HepG2 (cell line): ENCODE data around the gene SLC12A3. TPM values are rescaled to one million over a fixed set of nuclear protein-coding genes. Genes with fewer than 3 reads are reported as not detected.

Source experiments
- ATAC-seq: fragments of 200-7000 bp; cut with Tn5 transposase; 3 replicates; pipeline ENCODE4 v1.9.1; 2020; ENCODE audit warnings: mild to moderate bottlenecking, moderate library complexity
- BruUV-seq: library from RNA; stranded (reverse); fragments of 400-500 nt; replicated peaks from 2 replicates; lab custom pipeline; 2021; lab: Mats Ljungman, UMichigan
- CTCF ChIA-PET: fragments of 300-600 bp; formaldehyde crosslinking; extraction: SDS; loops from one replicate; lab custom pipeline; 2021; ENCODE audit warnings: low total read pairs, inconsistent platforms, low intra/inter-chr PET ratio; lab: Yijun Ruan, JAX
- POLR2A ChIA-PET: fragments of 350-600 bp; sonication (Branson Sonifier 250); formaldehyde crosslinking; loops from one replicate; lab custom pipeline; 2020; ENCODE audit warnings: antibody characterized with exemption, inconsistent platforms; lab: Yijun Ruan, JAX
- DNase-seq: peaks from one replicate; pipeline ENCODE4 v3.0.0-alpha.2; 2015; ENCODE audit warnings: low spot score
- FAIRE-seq: peaks from 3 replicates; lab custom pipeline; 2011; peaks lifted over from hg19 to GRCh38; lab: Jason Lieb, UNC
- H2AFZ ChIP-seq: one replicate; pipeline ENCODE4 v1.6.1; 2011; ENCODE audit warnings: low read length, inconsistent platforms
- H3K27ac ChIP-seq: fragments of 300-600 bp; 3 replicates; pipeline ENCODE4 v1.8.0; 2011; ENCODE audit warnings: mixed run types, mild to moderate bottlenecking, mixed read lengths, low read length, inconsistent platforms; ENCODE audit not compliant: insufficient read depth; ENCODE audit errors: extremely low read length
- H3K27me3 ChIP-seq, 2 experiments: fragments of 200-600 bp in 1 of 2; 2 replicates in 1 of 2; 3 replicates in 1 of 2; pipeline versions ENCODE4 v1.6.0 to v1.8.0; 2011; ENCODE audit warnings: low read length in 2 of 2, mild to moderate bottlenecking in 2 of 2, moderate library complexity in 2 of 2, inconsistent platforms in 1 of 2; ENCODE audit not compliant: insufficient read depth in 2 of 2, control insufficient read depth in 1 of 2
- H3K36me3 ChIP-seq, 2 experiments: fragments of 200-600 bp in 1 of 2; replicated peaks in 1 of 2; 2 replicates in 1 of 2; 3 replicates in 1 of 2; pipeline versions ENCODE4 v1.5.1 to v1.8.0; 2011; ENCODE audit warnings: low read length in 2 of 2, inconsistent platforms in 1 of 2; ENCODE audit not compliant: insufficient read depth in 2 of 2, control insufficient read depth in 1 of 2
- H3K4me1 ChIP-seq: 2 replicates; pipeline ENCODE4 v1.5.1; 2012; ENCODE audit warnings: low read length, inconsistent platforms; ENCODE audit not compliant: insufficient read depth
- H3K4me2 ChIP-seq: 2 replicates; pipeline ENCODE4 v1.6.0; 2011; ENCODE audit warnings: low read depth, low read length, inconsistent platforms
- H3K4me3 ChIP-seq, 3 experiments: fragments of 200-600 bp in 1 of 3; sonication (generic), shearing (Covaris generic) in 1 of 3; replicated peaks in 1 of 3; 2 replicates each; pipeline ENCODE4 v1.5.1; 2011 to 2016; ENCODE audit warnings: low read length in 3 of 3, inconsistent platforms in 2 of 3, low read depth in 2 of 3, mild to moderate bottlenecking in 2 of 3, control low read depth in 1 of 3, mixed read lengths in 1 of 3; ENCODE audit not compliant: insufficient read depth in 1 of 3
- H3K79me2 ChIP-seq: one replicate; pipeline ENCODE4 v1.6.1; 2011; ENCODE audit warnings: low read length, inconsistent platforms; ENCODE audit not compliant: insufficient read depth
- H3K9ac ChIP-seq: 2 replicates; pipeline ENCODE4 v1.6.0; 2011; ENCODE audit warnings: mild to moderate bottlenecking, low read depth, low read length, inconsistent platforms; ENCODE audit not compliant: insufficient read depth
- H3K9me3 ChIP-seq: 2 replicates; pipeline ENCODE4 v1.5.1; 2012; ENCODE audit warnings: mild to moderate bottlenecking, low read length
- H4K20me1 ChIP-seq: 2 replicates; pipeline ENCODE4 v1.6.0; 2011; ENCODE audit warnings: inconsistent platforms, mild to moderate bottlenecking, low read length, moderate library complexity; ENCODE audit not compliant: insufficient read depth
- E2F5 ChIP-seq: sonication (generic); formaldehyde crosslinking; conservative IDR thresholded peaks from 2 replicates; pipeline ENCODE4 v1.4.0; 2020; ENCODE audit warnings: missing genetic modification reagents
- HNF1A ChIP-seq, 2 experiments: sonication (generic) in 1 of 2; formaldehyde crosslinking in 1 of 2; IDR thresholded peaks; 2 replicates each; pipeline versions ENCODE4 v1.4.0 to v1.6.1; 2016 to 2020; ENCODE audit warnings: borderline replicate concordance in 1 of 2, low read depth in 1 of 2, mild to moderate bottlenecking in 1 of 2, missing genetic modification reagents in 1 of 2
- MNT ChIP-seq: fragments of 450-650 bp; IDR thresholded peaks from 2 replicates; pipeline ENCODE4 v1.6.1; 2016
- NR2C2 ChIP-seq: sonication (generic); formaldehyde crosslinking; IDR thresholded peaks from 2 replicates; pipeline ENCODE4 v1.4.0; 2020; ENCODE audit warnings: missing genetic modification reagents, mild to moderate bottlenecking, moderate library complexity, borderline replicate concordance
- ONECUT2 ChIP-seq: sonication (generic); formaldehyde crosslinking; IDR thresholded peaks from 2 replicates; pipeline ENCODE4 v1.4.0; 2020; ENCODE audit warnings: missing genetic modification reagents
- SMARCE1 ChIP-seq: fragments of 450-650 bp; IDR thresholded peaks from 2 replicates; pipeline ENCODE4 v1.6.1; 2017; ENCODE audit warnings: borderline replicate concordance
- TCF12 ChIP-seq, 2 experiments: fragments of 450-650 bp in 1 of 2; sonication (generic) in 1 of 2; formaldehyde crosslinking in 1 of 2; IDR thresholded peaks; 2 replicates each; pipeline versions ENCODE4 v1.6.1 to v1.8.0; 2017 to 2022; ENCODE audit warnings: antibody characterized with exemption in 1 of 2, mild to moderate bottlenecking in 1 of 2, missing genetic modification reagents in 1 of 2, moderate library complexity in 1 of 2
- ZNF382 ChIP-seq: sonication (generic); formaldehyde crosslinking; IDR thresholded peaks from 2 replicates; pipeline ENCODE4 v1.5.0; 2020; ENCODE audit warnings: missing genetic modification reagents, mild to moderate bottlenecking, borderline replicate concordance
- ZNF549 ChIP-seq: sonication (generic); formaldehyde crosslinking; IDR thresholded peaks from 2 replicates; pipeline ENCODE4 v1.5.0; 2020; ENCODE audit warnings: missing genetic modification reagents
- ZNF781 ChIP-seq: sonication (generic); formaldehyde crosslinking; IDR thresholded peaks from 2 replicates; pipeline ENCODE4 v1.5.1; 2020; ENCODE audit warnings: borderline replicate concordance, mild to moderate bottlenecking, missing genetic modification reagents; ENCODE audit errors: not compliant biosample characterization
- ZNF878 ChIP-seq: sonication (generic); formaldehyde crosslinking; IDR thresholded peaks from 2 replicates; pipeline ENCODE4 v1.8.1; 2023; ENCODE audit warnings: mild to moderate bottlenecking, missing genetic modification reagents, moderate library complexity
- WGBS: methylation state at CpG from one replicate; pipeline ENCODE4 v1.1.6; 2017; ENCODE audit warnings: low lambda C conversion rate; 5-methylcytosine and 5-hydroxymethylcytosine counted together
- in situ Hi-C: cut with HindIII; loops from 2 replicates; pipeline ENCODE4 v1.10.0; 2017; ENCODE audit warnings: low pct_unique_long_range_greater_than_20kb; ENCODE audit not compliant: extremely low pct_ligation_motif_present
- intact Hi-C: fragments of 100-400 bp; cut with micrococcal nuclease; formaldehyde crosslinking; loops from one replicate; pipeline ENCODE4 v1.10.0; 2022; ENCODE audit not compliant: unreplicated experiment
- polyA plus RNA-seq, 8 experiments: library from polyadenylated mRNA; depleted of rRNA in 3 of 8; stranded (reverse) in 7 of 8; unstranded in 1 of 8; fragments of >200 nt; fragmentation: Illumina TruSeq in 4 of 8; extraction: Trizol in 4 of 8; gene quantifications; 2 replicates each; pipeline versions ENCODE4 v1.2.1 to v1.2.3, GENCODE V29; 2011 to 2016; ENCODE audit warnings: low read depth in 4 of 8, missing spikeins in 1 of 8, mixed read lengths in 1 of 8; ENCODE audit not compliant: insufficient read depth in 1 of 8
- total RNA-seq, 5 experiments: library from RNA; depleted of rRNA; stranded (reverse); fragments of >200 nt; fragmentation: Illumina TruSeq; extraction: Trizol; gene quantifications; 2 replicates each; pipeline ENCODE4 v1.2.3, GENCODE V29; 2016; ENCODE audit warnings: low read depth in 1 of 5
- TF ChIP-seq, protein P1 (sequence below): sonication (generic); formaldehyde crosslinking; IDR thresholded peaks from 2 replicates; pipeline ENCODE4 v1.4.0; 2020; ENCODE audit warnings: missing genetic modification reagents, borderline replicate concordance
- TF ChIP-seq, protein P2 (sequence below): sonication (generic); formaldehyde crosslinking; IDR thresholded peaks from 2 replicates; pipeline ENCODE4 v1.8.0; 2022; ENCODE audit warnings: mild to moderate bottlenecking, missing genetic modification reagents

The SLC12A3 gene
- total and polyA plus RNA-seq, 2 of the 13 experiments (the other 11 are each of a cell fraction or from before 2014, with no cell fraction given), result 6.2 TPM; not detected in 1

GRCh38 chr16:56835320-56835719 lies 29.7 kb upstream of the SLC12A3 start:
- Histone ChIP-seq H3K9ac (no peak overlapping the region), H3K4me2 (no peak overlapping the region), H4K20me1 (no peaks in the 10 kb centered on the region), H3K4me3 (no peak overlapping the region), H3K79me2 (no peaks in the 10 kb centered on the region), H3K4me1 (peaks cover 55% of the 10 kb centered on the region), H3K27me3 (no peaks in the 10 kb centered on the region), H3K36me3 (peaks cover 16 to 64% of the 10 kb centered on the region in 2 experiments), H3K9me3 (no peaks in the 10 kb centered on the region), H2AFZ (no peak overlapping the region), H3K27ac (no peak overlapping the region)
- FAIRE-seq, result no peak
- no peak for ATAC-seq
- POLR2A ChIA-PET, result no interaction called here
- WGBS, result 54% methylated on average over 1 of the region's 2 CpGs
- no TSS peak for BruUV-seq
- intact Hi-C loops, result no loop called here
- CTCF ChIA-PET, result no interaction called here
- in situ Hi-C loops, result no loop called here
- DNase-seq, result no peak
- TF ChIP-seq, protein P1, sequence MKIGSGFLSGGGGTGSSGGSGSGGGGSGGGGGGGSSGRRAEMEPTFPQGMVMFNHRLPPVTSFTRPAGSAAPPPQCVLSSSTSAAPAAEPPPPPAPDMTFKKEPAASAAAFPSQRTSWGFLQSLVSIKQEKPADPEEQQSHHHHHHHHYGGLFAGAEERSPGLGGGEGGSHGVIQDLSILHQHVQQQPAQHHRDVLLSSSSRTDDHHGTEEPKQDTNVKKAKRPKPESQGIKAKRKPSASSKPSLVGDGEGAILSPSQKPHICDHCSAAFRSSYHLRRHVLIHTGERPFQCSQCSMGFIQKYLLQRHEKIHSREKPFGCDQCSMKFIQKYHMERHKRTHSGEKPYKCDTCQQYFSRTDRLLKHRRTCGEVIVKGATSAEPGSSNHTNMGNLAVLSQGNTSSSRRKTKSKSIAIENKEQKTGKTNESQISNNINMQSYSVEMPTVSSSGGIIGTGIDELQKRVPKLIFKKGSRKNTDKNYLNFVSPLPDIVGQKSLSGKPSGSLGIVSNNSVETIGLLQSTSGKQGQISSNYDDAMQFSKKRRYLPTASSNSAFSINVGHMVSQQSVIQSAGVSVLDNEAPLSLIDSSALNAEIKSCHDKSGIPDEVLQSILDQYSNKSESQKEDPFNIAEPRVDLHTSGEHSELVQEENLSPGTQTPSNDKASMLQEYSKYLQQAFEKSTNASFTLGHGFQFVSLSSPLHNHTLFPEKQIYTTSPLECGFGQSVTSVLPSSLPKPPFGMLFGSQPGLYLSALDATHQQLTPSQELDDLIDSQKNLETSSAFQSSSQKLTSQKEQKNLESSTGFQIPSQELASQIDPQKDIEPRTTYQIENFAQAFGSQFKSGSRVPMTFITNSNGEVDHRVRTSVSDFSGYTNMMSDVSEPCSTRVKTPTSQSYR (CRISPR knock-in tag), result no peak
- TF ChIP-seq ZNF878 (CRISPR knock-in tag) (no peak), ZNF549 (CRISPR knock-in tag) (no peak), SMARCE1 (no peak), HNF1A (IDR thresholded peaks at IDR 0.05; ENCODE audit: low read depth) (no peak), HNF1A (CRISPR knock-in tag; IDR thresholded peaks at IDR 0.05; ENCODE audit: borderline replicate concordance) (no peak), TCF12 (IDR thresholded peaks at IDR 0.05) (no peak), TCF12 (CRISPR knock-in tag; IDR thresholded peaks at IDR 0.05) (no peak), MNT (no peak), E2F5 (CRISPR knock-in tag) (no peak), ONECUT2 (no peak), NR2C2 (no peak), ZNF382 (no peak), ZNF781 (CRISPR knock-in tag) (no peak)
- TF ChIP-seq, protein P2, sequence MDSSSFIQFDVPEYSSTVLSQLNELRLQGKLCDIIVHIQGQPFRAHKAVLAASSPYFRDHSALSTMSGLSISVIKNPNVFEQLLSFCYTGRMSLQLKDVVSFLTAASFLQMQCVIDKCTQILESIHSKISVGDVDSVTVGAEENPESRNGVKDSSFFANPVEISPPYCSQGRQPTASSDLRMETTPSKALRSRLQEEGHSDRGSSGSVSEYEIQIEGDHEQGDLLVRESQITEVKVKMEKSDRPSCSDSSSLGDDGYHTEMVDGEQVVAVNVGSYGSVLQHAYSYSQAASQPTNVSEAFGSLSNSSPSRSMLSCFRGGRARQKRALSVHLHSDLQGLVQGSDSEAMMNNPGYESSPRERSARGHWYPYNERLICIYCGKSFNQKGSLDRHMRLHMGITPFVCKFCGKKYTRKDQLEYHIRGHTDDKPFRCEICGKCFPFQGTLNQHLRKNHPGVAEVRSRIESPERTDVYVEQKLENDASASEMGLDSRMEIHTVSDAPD (CRISPR knock-in tag), result no peak
